ENCODE data around the gene IPO9. TPM values are rescaled to one million over a fixed set of nuclear protein-coding genes. Genes with fewer than 3 reads are reported as not detected.

IPO9 gene
- total RNA-seq, 2 donors from 2014 or later: 16.9 to 18.9 TPM

- no peak overlapping the region for H3K4me3 ChIP-seq
- no peaks in the 10 kb centered on the region for H3K4me1 ChIP-seq (replicated peaks)
- TF ChIP-seq POLR2A (IDR thresholded peaks at IDR 0.05) (no peak), POLR2AphosphoS5 (IDR thresholded peaks at IDR 0.05) (no peak)
- TF ChIP-seq, protein P1, sequence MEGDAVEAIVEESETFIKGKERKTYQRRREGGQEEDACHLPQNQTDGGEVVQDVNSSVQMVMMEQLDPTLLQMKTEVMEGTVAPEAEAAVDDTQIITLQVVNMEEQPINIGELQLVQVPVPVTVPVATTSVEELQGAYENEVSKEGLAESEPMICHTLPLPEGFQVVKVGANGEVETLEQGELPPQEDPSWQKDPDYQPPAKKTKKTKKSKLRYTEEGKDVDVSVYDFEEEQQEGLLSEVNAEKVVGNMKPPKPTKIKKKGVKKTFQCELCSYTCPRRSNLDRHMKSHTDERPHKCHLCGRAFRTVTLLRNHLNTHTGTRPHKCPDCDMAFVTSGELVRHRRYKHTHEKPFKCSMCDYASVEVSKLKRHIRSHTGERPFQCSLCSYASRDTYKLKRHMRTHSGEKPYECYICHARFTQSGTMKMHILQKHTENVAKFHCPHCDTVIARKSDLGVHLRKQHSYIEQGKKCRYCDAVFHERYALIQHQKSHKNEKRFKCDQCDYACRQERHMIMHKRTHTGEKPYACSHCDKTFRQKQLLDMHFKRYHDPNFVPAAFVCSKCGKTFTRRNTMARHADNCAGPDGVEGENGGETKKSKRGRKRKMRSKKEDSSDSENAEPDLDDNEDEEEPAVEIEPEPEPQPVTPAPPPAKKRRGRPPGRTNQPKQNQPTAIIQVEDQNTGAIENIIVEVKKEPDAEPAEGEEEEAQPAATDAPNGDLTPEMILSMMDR (IDR thresholded peaks at IDR 0.05): no peak
- no peaks in the 10 kb centered on the region for H3K27me3 ChIP-seq (replicated peaks; ENCODE audit: insufficient read depth)
- H3K9me3 ChIP-seq: no peaks in the 10 kb centered on the region
- no peak for DNase-seq (ENCODE audit: low spot score)
- no peak overlapping the region for H3K27ac ChIP-seq
- peaks cover 0 to 3% of the 10 kb centered on the region in 2 donors for H3K36me3 ChIP-seq
- intact Hi-C loops (cut with DNase I): no loop called here
- 92% methylated on average over 11 of the region's 11 CpGs for WGBS
Measured at GRCh38 chr1:201807958-201808632, 20.9 kb upstream of the IPO9 start.

DNA sequence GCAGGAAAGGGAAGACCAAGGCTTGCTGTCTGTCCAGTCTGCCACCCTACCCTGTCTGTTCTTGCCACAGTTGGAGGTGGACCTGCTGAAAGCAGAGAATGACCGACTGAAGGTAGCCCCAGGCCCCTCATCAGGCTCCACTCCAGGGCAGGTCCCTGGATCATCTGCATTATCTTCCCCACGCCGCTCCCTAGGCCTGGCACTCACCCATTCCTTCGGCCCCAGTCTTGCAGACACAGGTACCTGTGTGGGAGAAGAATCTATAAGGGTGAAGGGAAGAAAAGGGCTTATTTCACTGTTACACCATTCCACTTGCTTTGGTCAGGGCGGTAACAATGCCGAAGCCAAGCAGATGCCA is 20.3 kb upstream of the IPO9 start:
- Histone ChIP-seq H3K4me3 (no peak overlapping the region), H3K36me3 (peaks cover 0 to 3% of the 10 kb centered on the region in 2 donors), H3K27ac (no peak overlapping the region), H3K27me3 (replicated peaks; ENCODE audit: insufficient read depth) (no peaks in the 10 kb centered on the region), H3K4me1 (replicated peaks) (no peaks in the 10 kb centered on the region), H3K9me3 (no peaks in the 10 kb centered on the region)
- TF ChIP-seq POLR2A (IDR thresholded peaks at IDR 0.05): no peak
- no peak for TF ChIP-seq POLR2AphosphoS5 (IDR thresholded peaks at IDR 0.05)
- TF ChIP-seq, protein P1 (IDR thresholded peaks at IDR 0.05): no peak
- WGBS: 93% methylated on average over 6 of the region's 6 CpGs
- intact Hi-C loops (cut with DNase I): no loop called here
- no peak for DNase-seq (ENCODE audit: low spot score)

- no peak for DNase-seq (ENCODE audit: low spot score)
- 90% methylated on average over 5 of the region's 5 CpGs for WGBS
- Histone ChIP-seq H3K36me3 (peaks cover 0 to 3% of the 10 kb centered on the region in 2 donors), H3K4me1 (replicated peaks) (no peaks in the 10 kb centered on the region), H3K27me3 (replicated peaks; ENCODE audit: insufficient read depth) (no peaks in the 10 kb centered on the region), H3K27ac (no peak overlapping the region), H3K4me3 (no peak overlapping the region), H3K9me3 (no peaks in the 10 kb centered on the region)
- intact Hi-C loops (cut with DNase I): no loop called here
- no peak for TF ChIP-seq POLR2AphosphoS5 (IDR thresholded peaks at IDR 0.05)
- no peak for TF ChIP-seq POLR2A (IDR thresholded peaks at IDR 0.05)
- TF ChIP-seq, protein P1 (IDR thresholded peaks at IDR 0.05): no peak
Measured at GRCh38 chr1:201809876-201810275, 19.1 kb upstream of the IPO9 start.

GRCh38 chr1:201810466-201811216 is 18.3 kb upstream of the IPO9 start:
- no peak overlapping the region for H3K4me3 ChIP-seq
- no peak overlapping the region for H3K27ac ChIP-seq
- H3K9me3 ChIP-seq: no peaks in the 10 kb centered on the region
- 94% methylated on average over 19 of the region's 19 CpGs for WGBS
- intact Hi-C loops (cut with DNase I): no loop called here
- no peak for DNase-seq (ENCODE audit: low spot score)
- no peaks in the 10 kb centered on the region for H3K4me1 ChIP-seq (replicated peaks)
- H3K27me3 ChIP-seq (replicated peaks; ENCODE audit: insufficient read depth): no peaks in the 10 kb centered on the region
- H3K36me3 ChIP-seq: peaks cover 0 to 3% of the 10 kb centered on the region in 2 donors
- no peak for TF ChIP-seq POLR2A (IDR thresholded peaks at IDR 0.05)
- TF ChIP-seq POLR2AphosphoS5 (IDR thresholded peaks at IDR 0.05): no peak
- TF ChIP-seq, protein P1 (IDR thresholded peaks at IDR 0.05): no peak

- Histone ChIP-seq H3K4me3 (no peak overlapping the region), H3K4me1 (replicated peaks) (no peaks in the 10 kb centered on the region), H3K9me3 (no peaks in the 10 kb centered on the region), H3K27ac (no peak overlapping the region), H3K36me3 (peaks cover 0 to 3% of the 10 kb centered on the region in 2 donors), H3K27me3 (replicated peaks; ENCODE audit: insufficient read depth) (no peaks in the 10 kb centered on the region)
- TF ChIP-seq POLR2A (IDR thresholded peaks at IDR 0.05) (no peak), POLR2AphosphoS5 (IDR thresholded peaks at IDR 0.05) (no peak)
- TF ChIP-seq, protein P1 (IDR thresholded peaks at IDR 0.05): no peak
- intact Hi-C loops (cut with DNase I): no loop called here
- DNase-seq (ENCODE audit: low spot score): no peak
Measured at GRCh38 chr1:201813226-201813625, 15.7 kb upstream of the IPO9 start.

All from prostate gland (tissue), 2 donors.